OCI-LY3 (cell line): ENCODE results near the gene GPAM.

Source experiments
- H2AFZ ChIP-seq: fragments of 200-600, 300-600 bp; shearing (Covaris generic); 2 replicates; pipeline ENCODE4 v1.6.0; 2014; ENCODE audit warnings: antibody characterized with exemption, low read depth, low read length
- H3K27ac ChIP-seq: fragments of 200-600, 300-600 bp; sonication (generic); 2 replicates; pipeline ENCODE4 v1.5.1; 2014; ENCODE audit warnings: mild to moderate bottlenecking, low read length, moderate library complexity, mixed read lengths
- H3K27me3 ChIP-seq: fragments of 200-600, 300-600 bp; sonication (generic); 2 replicates; pipeline ENCODE4 v1.6.1; 2014; ENCODE audit warnings: low read depth, low read length, mixed read lengths
- H3K36me3 ChIP-seq: fragments of 200-600, 300-600 bp; sonication (generic); replicated peaks from 2 replicates; pipeline ENCODE3; 2014; ENCODE audit warnings: low read depth, low read length, mixed read lengths
- H3K4me1 ChIP-seq: fragments of 300-600, 200-600 bp; sonication (generic); 2 replicates; pipeline ENCODE4 v1.6.1; 2014; ENCODE audit warnings: low read length, mixed read lengths
- H3K4me2 ChIP-seq: fragments of 200-600, 300-600 bp; sonication (generic); 2 replicates; pipeline ENCODE4 v1.6.1; 2014; ENCODE audit warnings: low read length, mixed read lengths
- H3K4me3 ChIP-seq: fragments of 300-600, 200-600 bp; sonication (generic); 2 replicates; pipeline ENCODE4 v1.5.1; 2014; ENCODE audit warnings: antibody characterized with exemption, mild to moderate bottlenecking, low read length, moderate library complexity
- H3K79me2 ChIP-seq: fragments of 300-600, 200-600 bp; shearing (Covaris generic); 2 replicates; pipeline ENCODE4 v1.6.1; 2014; ENCODE audit warnings: mild to moderate bottlenecking, low read length, mixed read lengths
- H3K9ac ChIP-seq: fragments of 300-600, 200-600 bp; shearing (Covaris generic); 2 replicates; pipeline ENCODE4 v1.6.0; 2014; ENCODE audit warnings: mild to moderate bottlenecking, low read length, moderate library complexity
- H3K9me3 ChIP-seq: fragments of 200-600, 300-600 bp; shearing (Covaris generic); 2 replicates; pipeline ENCODE4 v1.6.1; 2014; ENCODE audit warnings: low read length, mixed read lengths; ENCODE audit not compliant: insufficient read depth
- H4K20me1 ChIP-seq: fragments of 200-600, 300-600 bp; sonication (generic); 2 replicates; pipeline ENCODE4 v1.6.1; 2016; ENCODE audit warnings: low read length, mixed read lengths; ENCODE audit not compliant: insufficient read depth
- EZH2phosphoT487 ChIP-seq: fragments of 200-600 bp; shearing (Covaris generic); IDR thresholded peaks from 2 replicates; pipeline ENCODE4 v1.6.1; 2018; ENCODE audit warnings: antibody characterized with exemption, mixed run types, low read depth
- TF ChIP-seq, protein P1 (sequence below): fragments of 200-600, 300-600 bp; sonication (generic); IDR thresholded peaks from 2 replicates; pipeline ENCODE4 v1.5.1; 2014; ENCODE audit warnings: antibody characterized with exemption, low read length, low read depth

GPAM gene

DNA sequence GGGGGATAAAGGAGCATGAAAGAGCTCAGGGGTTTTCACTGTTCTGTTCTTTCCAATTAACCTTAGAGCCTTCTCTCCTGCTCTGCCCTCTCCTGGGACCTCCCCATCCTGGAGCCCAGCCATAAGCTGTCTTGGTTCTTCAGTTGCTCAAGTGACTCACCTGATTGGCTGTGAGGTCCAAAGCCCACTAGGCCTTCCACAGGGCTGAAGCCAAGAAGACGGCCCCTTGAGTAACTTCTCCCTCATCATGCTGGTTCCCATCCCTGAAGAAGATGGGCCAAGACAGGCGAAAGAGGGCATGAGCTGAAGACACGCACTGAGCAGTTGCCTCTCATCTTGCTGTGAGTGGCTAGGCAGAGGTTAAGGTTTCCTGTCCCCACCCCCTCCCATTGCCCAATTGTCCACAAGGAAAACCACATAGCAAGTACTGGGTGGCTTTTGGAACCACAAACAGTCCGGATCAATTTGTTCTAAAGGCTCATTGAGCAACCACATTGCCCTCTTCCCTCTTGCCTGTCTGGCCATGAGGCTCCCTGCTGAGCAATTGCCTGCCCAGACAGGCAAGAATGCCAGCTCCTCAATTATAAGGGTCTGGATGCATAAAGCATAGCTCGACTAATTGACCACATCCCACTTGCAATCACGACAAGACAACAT, 43.9 kb upstream of the GPAM start:
- H4K20me1 ChIP-seq = no peaks in the 10 kb centered on the region
- no peak overlapping the region for H3K27ac ChIP-seq
- no peak overlapping the region for H2AFZ ChIP-seq
- H3K9ac ChIP-seq = no peak overlapping the region
- H3K27me3 ChIP-seq = no peaks in the 10 kb centered on the region
- no peak overlapping the region for H3K4me3 ChIP-seq
- no peak overlapping the region for H3K4me2 ChIP-seq
- TF ChIP-seq EZH2phosphoT487 = no peak
- TF ChIP-seq, protein P1, sequence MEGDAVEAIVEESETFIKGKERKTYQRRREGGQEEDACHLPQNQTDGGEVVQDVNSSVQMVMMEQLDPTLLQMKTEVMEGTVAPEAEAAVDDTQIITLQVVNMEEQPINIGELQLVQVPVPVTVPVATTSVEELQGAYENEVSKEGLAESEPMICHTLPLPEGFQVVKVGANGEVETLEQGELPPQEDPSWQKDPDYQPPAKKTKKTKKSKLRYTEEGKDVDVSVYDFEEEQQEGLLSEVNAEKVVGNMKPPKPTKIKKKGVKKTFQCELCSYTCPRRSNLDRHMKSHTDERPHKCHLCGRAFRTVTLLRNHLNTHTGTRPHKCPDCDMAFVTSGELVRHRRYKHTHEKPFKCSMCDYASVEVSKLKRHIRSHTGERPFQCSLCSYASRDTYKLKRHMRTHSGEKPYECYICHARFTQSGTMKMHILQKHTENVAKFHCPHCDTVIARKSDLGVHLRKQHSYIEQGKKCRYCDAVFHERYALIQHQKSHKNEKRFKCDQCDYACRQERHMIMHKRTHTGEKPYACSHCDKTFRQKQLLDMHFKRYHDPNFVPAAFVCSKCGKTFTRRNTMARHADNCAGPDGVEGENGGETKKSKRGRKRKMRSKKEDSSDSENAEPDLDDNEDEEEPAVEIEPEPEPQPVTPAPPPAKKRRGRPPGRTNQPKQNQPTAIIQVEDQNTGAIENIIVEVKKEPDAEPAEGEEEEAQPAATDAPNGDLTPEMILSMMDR = no peak
- H3K79me2 ChIP-seq = no peaks in the 10 kb centered on the region
- H3K36me3 ChIP-seq = no peaks in the 10 kb centered on the region
- no peaks in the 10 kb centered on the region for H3K9me3 ChIP-seq
- H3K4me1 ChIP-seq = peaks cover 16% of the 10 kb centered on the region

GRCh38 chr10:112226439-112227248, 43.1 kb upstream of the GPAM start:
- H3K27me3 ChIP-seq = no peaks in the 10 kb centered on the region
- H2AFZ ChIP-seq = no peak overlapping the region
- H4K20me1 ChIP-seq = no peaks in the 10 kb centered on the region
- no peak overlapping the region for H3K9ac ChIP-seq
- no peak overlapping the region for H3K27ac ChIP-seq
- H3K79me2 ChIP-seq = no peaks in the 10 kb centered on the region
- no peak for TF ChIP-seq EZH2phosphoT487
- TF ChIP-seq, protein P1 = no peak
- H3K4me1 ChIP-seq = peaks cover 10% of the 10 kb centered on the region
- H3K36me3 ChIP-seq = no peaks in the 10 kb centered on the region
- no peak overlapping the region for H3K4me2 ChIP-seq
- no peaks in the 10 kb centered on the region for H3K9me3 ChIP-seq
- H3K4me3 ChIP-seq = no peak overlapping the region

- H3K9me3 ChIP-seq = no peaks in the 10 kb centered on the region
- no peak overlapping the region for H3K4me2 ChIP-seq
- peaks cover 2% of the 10 kb centered on the region for H3K4me1 ChIP-seq
- no peaks in the 10 kb centered on the region for H4K20me1 ChIP-seq
- H3K9ac ChIP-seq = no peak overlapping the region
- no peaks in the 10 kb centered on the region for H3K27me3 ChIP-seq
- H3K4me3 ChIP-seq = no peak overlapping the region
- no peaks in the 10 kb centered on the region for H3K79me2 ChIP-seq
- no peak overlapping the region for H2AFZ ChIP-seq
- no peak overlapping the region for H3K27ac ChIP-seq
- H3K36me3 ChIP-seq = no peaks in the 10 kb centered on the region
- TF ChIP-seq, protein P1 = no peak
- TF ChIP-seq EZH2phosphoT487 = no peak
These were observed 42.3 kb upstream of the GPAM start for GRCh38 chr10:112225771-112226438.
